Measurements from ENCODE around the gene C1orf21.

C1orf21 gene

DNA sequence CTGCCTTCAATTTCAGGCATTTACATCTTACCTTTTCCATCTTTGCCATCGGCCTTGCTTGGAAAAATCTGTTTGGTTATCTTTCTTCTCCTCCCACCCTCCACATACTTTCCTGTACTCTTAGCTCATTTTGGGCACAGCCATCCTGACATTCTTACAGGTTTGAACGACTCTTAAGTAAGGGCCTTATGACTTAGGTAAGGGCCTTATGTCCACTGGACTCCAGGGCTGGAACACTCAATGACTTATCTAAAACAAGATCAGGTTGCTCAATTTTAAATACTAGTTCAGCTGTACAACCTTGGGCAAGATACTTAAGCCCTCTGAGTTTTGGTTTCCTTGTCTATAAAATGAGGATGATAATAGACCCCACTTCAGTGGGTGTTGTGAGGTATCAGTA is 40.9 kb downstream of the C1orf21 start:
- no peaks in the 10 kb centered on the region for H3K36me3 ChIP-seq (ENCODE audit: control insufficient read depth in 1 of 2, insufficient read depth in 2 of 2, low read length in 2 of 2)
- no peak overlapping the region for H3K27ac ChIP-seq (ENCODE audit: low read length)
- no peaks in the 10 kb centered on the region for H3K27me3 ChIP-seq (ENCODE audit: low read depth, low read length)
- H3K9me3 ChIP-seq (ENCODE audit: control insufficient read depth in 1 of 2, low read length in 2 of 2) = peaks cover 0 to 3% of the 10 kb centered on the region in 2 donors
- no peaks in the 10 kb centered on the region for H3K4me1 ChIP-seq (ENCODE audit: control insufficient read depth in 1 of 2, insufficient read depth in 2 of 2, low read length in 2 of 2)
- no peak overlapping the region for H3K4me3 ChIP-seq (ENCODE audit: low read depth in 1 of 2, low read length in 2 of 2)

DNA sequence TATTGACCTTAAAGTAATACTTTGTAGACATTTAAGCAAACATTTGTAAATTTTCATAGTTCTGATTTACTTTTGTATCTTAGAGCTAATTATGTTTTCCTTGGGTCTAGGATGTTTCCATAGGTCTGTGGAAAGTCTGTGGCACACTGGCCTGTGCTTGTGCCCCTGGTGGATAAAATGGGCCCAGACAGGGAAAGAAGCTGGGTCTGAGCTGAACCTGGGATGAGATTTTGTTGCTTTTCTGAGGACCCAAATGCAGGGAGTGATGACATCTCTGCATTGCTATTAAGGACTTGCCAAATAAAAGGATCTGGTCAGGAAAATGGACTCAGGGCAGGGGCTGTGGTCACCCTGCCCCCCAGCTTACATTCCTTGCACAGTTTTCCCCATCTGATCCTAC is 41.8 kb downstream of the C1orf21 start:
- no peaks in the 10 kb centered on the region for H3K4me1 ChIP-seq (ENCODE audit: control insufficient read depth in 1 of 2, insufficient read depth in 2 of 2, low read length in 2 of 2)
- no peaks in the 10 kb centered on the region for H3K36me3 ChIP-seq (ENCODE audit: control insufficient read depth in 1 of 2, insufficient read depth in 2 of 2, low read length in 2 of 2)
- H3K4me3 ChIP-seq (ENCODE audit: low read depth in 1 of 2, low read length in 2 of 2) = no peak overlapping the region
- peaks cover 0 to 3% of the 10 kb centered on the region in 2 donors for H3K9me3 ChIP-seq (ENCODE audit: control insufficient read depth in 1 of 2, low read length in 2 of 2)
- no peak overlapping the region for H3K27ac ChIP-seq (ENCODE audit: low read length)
- H3K27me3 ChIP-seq (ENCODE audit: low read depth, low read length) = no peaks in the 10 kb centered on the region

DNA sequence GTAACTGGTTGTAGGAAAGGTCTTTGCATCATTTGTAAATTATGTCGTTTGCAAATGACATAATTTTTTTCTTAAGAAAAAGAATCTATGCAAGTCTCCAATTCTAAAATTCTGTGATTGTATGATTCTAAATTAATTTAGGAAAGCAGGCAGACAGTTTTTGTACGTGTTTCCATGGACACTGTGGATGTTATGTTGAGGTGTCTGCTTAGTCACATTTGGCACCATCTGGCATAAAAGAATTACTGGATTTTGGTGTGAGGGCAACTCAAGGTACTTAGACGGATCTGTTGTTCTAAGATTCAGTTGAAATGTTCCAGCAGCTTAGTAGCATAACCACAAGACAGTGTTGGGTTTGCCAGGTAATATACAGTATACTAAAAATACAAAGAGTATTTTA is 42.5 kb downstream of the C1orf21 start:
- Histone ChIP-seq H3K4me1 (ENCODE audit: control insufficient read depth in 1 of 2, insufficient read depth in 2 of 2, low read length in 2 of 2) (no peaks in the 10 kb centered on the region), H3K27me3 (ENCODE audit: low read depth, low read length) (no peaks in the 10 kb centered on the region)

DNA sequence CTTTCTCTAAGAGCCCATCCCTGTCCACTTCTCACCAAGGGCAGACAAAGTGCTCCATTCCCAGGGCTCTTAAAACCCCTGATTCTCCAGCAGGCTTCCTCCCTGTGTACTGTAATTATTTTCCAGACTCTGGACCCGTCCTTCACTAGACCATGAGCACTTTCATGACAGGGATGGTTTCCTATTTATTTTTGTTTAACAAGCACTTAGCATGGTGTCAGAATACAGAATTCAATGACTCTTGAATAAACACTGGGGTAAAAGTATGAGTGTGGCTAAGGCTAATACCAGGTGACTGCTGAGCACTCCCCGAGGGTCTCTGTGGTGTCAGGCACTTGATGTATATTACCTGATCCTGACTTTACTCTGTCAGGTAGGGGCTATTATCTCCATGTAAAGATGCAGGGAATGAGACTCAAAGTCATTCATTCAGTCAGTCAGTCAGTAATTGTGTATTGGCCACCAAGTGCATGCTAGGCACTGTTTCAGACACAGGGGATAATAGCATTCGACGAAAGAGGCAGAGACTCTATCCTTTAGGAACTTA is 47.2 kb downstream of the C1orf21 start:
- Histone ChIP-seq H3K4me1 (ENCODE audit: control insufficient read depth in 1 of 2, insufficient read depth in 2 of 2, low read length in 2 of 2) (no peaks in the 10 kb centered on the region), H3K36me3 (ENCODE audit: control insufficient read depth in 1 of 2, insufficient read depth in 2 of 2, low read length in 2 of 2) (no peaks in the 10 kb centered on the region), H3K27ac (ENCODE audit: low read length) (no peak overlapping the region), H3K9me3 (ENCODE audit: control insufficient read depth in 1 of 2, low read length in 2 of 2) (peaks cover 0 to 3% of the 10 kb centered on the region in 2 donors), H3K4me3 (ENCODE audit: low read depth in 1 of 2, low read length in 2 of 2) (no peak overlapping the region), H3K27me3 (ENCODE audit: low read depth, low read length) (no peaks in the 10 kb centered on the region)

More for the DNA sequence above, 42.5 kb downstream of the C1orf21 start:
- Histone ChIP-seq H3K4me3 (ENCODE audit: low read depth in 1 of 2, low read length in 2 of 2) (no peak overlapping the region), H3K36me3 (ENCODE audit: control insufficient read depth in 1 of 2, insufficient read depth in 2 of 2, low read length in 2 of 2) (no peaks in the 10 kb centered on the region), H3K9me3 (ENCODE audit: control insufficient read depth in 1 of 2, low read length in 2 of 2) (peaks cover 0 to 3% of the 10 kb centered on the region in 2 donors), H3K27ac (ENCODE audit: low read length) (no peak overlapping the region)

DNA sequence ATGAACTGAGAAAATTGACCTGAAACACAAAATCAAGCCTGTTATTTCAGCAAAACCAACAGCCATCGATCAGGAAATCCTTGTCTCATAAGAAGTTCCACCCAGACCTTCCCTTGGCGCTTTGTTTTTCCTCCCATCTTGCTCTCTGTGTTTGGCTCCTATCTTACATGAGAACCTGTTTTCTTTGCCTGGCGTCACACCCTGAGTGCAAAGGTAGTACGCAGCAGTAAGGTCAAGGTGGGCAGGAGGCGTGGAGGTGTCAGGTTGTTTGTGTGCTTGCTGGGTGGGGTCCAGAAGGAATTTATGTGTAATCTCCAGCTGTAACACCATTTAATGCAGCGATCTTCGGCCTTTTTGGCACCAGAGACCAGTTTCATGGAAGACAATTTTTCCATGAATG is 50.5 kb downstream of the C1orf21 start:
- Histone ChIP-seq H3K27ac (ENCODE audit: low read length) (no peak overlapping the region), H3K9me3 (ENCODE audit: control insufficient read depth in 1 of 2, low read length in 2 of 2) (no peaks in the 10 kb centered on the region), H3K27me3 (ENCODE audit: low read depth, low read length) (no peaks in the 10 kb centered on the region), H3K4me3 (ENCODE audit: low read depth in 1 of 2, low read length in 2 of 2) (no peak overlapping the region), H3K4me1 (ENCODE audit: control insufficient read depth in 1 of 2, insufficient read depth in 2 of 2, low read length in 2 of 2) (no peaks in the 10 kb centered on the region), H3K36me3 (ENCODE audit: control insufficient read depth in 1 of 2, insufficient read depth in 2 of 2, low read length in 2 of 2) (no peaks in the 10 kb centered on the region)

DNA sequence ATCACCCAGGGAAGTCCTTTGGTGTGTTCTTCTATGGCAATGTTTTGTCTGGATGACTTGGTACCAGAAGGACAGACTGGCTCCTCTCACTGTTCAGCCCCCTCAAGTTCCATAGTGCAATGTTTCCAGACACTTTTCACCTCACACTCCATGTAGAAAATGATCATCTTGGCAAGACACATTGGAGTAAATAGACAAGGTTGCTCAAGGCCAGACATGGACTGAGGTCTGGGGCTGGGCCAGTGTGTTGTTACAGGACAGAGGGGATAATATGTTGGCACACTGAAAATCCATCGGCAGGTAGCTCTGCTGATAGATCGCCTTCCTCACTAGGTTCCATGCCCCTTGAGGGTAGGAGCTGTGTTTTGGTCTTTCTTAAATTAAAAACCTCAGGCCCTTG is 51.5 kb downstream of the C1orf21 start:
- no peaks in the 10 kb centered on the region for H3K27me3 ChIP-seq (ENCODE audit: low read depth, low read length)
- no peak overlapping the region for H3K27ac ChIP-seq (ENCODE audit: low read length)
- H3K4me1 ChIP-seq (ENCODE audit: control insufficient read depth in 1 of 2, insufficient read depth in 2 of 2, low read length in 2 of 2) = peaks cover 0 to 6% of the 10 kb centered on the region in 2 donors
- H3K9me3 ChIP-seq (ENCODE audit: control insufficient read depth in 1 of 2, low read length in 2 of 2) = no peaks in the 10 kb centered on the region
- H3K36me3 ChIP-seq (ENCODE audit: control insufficient read depth in 1 of 2, insufficient read depth in 2 of 2, low read length in 2 of 2) = no peaks in the 10 kb centered on the region
- no peak overlapping the region for H3K4me3 ChIP-seq (ENCODE audit: low read depth in 1 of 2, low read length in 2 of 2)

- Histone ChIP-seq H3K4me1 (ENCODE audit: control insufficient read depth in 1 of 2, insufficient read depth in 2 of 2, low read length in 2 of 2) (peaks cover 0 to 16% of the 10 kb centered on the region in 2 donors), H3K4me3 (ENCODE audit: low read depth in 1 of 2, low read length in 2 of 2) (no peak overlapping the region), H3K36me3 (ENCODE audit: control insufficient read depth in 1 of 2, insufficient read depth in 2 of 2, low read length in 2 of 2) (no peaks in the 10 kb centered on the region), H3K27ac (ENCODE audit: low read length) (no peak overlapping the region), H3K27me3 (ENCODE audit: low read depth, low read length) (no peaks in the 10 kb centered on the region), H3K9me3 (ENCODE audit: control insufficient read depth in 1 of 2, low read length in 2 of 2) (no peaks in the 10 kb centered on the region)
Measured at GRCh38 chr1:184442260-184442659, 55.4 kb downstream of the C1orf21 start.

DNA sequence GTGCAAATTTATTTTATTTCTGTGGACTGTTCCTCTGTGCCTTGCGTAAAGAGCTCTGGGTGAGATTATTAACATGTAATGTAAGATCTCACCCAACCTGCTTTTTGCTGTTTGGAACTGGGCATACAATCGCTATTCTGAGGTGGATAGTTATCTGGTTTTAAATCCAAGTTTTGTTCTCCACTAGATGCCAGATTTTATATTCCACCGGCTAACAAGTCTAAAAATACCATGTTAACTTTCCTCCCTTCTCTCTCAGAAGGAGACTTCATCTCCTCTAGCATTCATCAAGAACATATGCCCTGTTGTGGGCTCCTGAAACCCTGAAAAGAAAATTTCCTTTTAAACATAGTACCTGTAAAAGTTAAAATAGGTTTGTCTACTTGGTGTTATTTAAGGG is 56.4 kb downstream of the C1orf21 start:
- no peak overlapping the region for H3K4me3 ChIP-seq (ENCODE audit: low read depth in 1 of 2, low read length in 2 of 2)
- H3K4me1 ChIP-seq (ENCODE audit: control insufficient read depth in 1 of 2, insufficient read depth in 2 of 2, low read length in 2 of 2) = peaks cover 0 to 16% of the 10 kb centered on the region in 2 donors
- H3K27ac ChIP-seq (ENCODE audit: low read length) = no peak overlapping the region
- no peaks in the 10 kb centered on the region for H3K9me3 ChIP-seq (ENCODE audit: control insufficient read depth in 1 of 2, low read length in 2 of 2)
- H3K36me3 ChIP-seq (ENCODE audit: control insufficient read depth in 1 of 2, insufficient read depth in 2 of 2, low read length in 2 of 2) = no peaks in the 10 kb centered on the region
- no peaks in the 10 kb centered on the region for H3K27me3 ChIP-seq (ENCODE audit: low read depth, low read length)

DNA sequence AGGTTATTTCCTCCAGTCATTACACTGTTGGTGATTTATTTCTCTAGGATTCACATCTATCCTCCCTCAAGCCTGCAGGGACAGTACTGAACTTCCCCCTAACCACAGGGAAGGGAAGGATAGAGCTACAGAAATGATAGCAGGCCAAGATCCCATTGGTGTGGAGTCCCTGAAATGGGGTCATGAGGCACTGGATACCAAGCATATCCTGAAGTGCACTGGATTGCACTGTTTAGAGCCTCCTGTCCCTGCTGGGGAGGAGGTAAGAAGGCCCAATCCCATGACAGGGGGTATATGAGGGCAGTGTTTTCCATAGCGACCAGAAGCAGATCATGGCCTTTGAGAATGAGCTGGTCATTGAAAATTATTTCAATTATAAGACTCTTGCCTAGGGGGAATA is 56.8 kb downstream of the C1orf21 start:
- Histone ChIP-seq H3K27me3 (ENCODE audit: low read depth, low read length) (no peaks in the 10 kb centered on the region), H3K36me3 (ENCODE audit: control insufficient read depth in 1 of 2, insufficient read depth in 2 of 2, low read length in 2 of 2) (no peaks in the 10 kb centered on the region), H3K27ac (ENCODE audit: low read length) (no peak overlapping the region), H3K4me1 (ENCODE audit: control insufficient read depth in 1 of 2, insufficient read depth in 2 of 2, low read length in 2 of 2) (peaks cover 0 to 16% of the 10 kb centered on the region in 2 donors), H3K4me3 (ENCODE audit: low read depth in 1 of 2, low read length in 2 of 2) (no peak overlapping the region), H3K9me3 (ENCODE audit: control insufficient read depth in 1 of 2, low read length in 2 of 2) (no peaks in the 10 kb centered on the region)

DNA sequence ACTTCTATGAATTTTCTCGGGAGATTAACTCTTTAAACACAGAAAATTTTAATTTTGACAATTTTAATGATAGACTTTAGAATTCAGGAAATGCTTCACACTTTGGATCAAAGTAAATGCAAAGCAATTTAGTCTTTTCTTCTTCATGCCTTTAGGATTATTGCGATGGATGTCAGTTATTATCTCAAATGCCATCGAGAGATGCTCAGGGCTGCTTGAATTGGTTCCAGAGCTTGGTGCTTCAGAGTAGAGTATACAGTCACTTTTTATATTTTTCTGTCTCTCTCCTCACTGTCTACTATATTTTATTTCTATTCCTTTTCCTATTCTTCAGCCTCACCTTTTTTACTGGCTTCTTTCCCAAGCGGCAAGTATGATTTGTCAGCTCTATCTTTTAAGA is 59.2 kb downstream of the C1orf21 start:
- Histone ChIP-seq H3K9me3 (ENCODE audit: control insufficient read depth in 1 of 2, low read length in 2 of 2) (no peaks in the 10 kb centered on the region), H3K4me3 (ENCODE audit: low read depth in 1 of 2, low read length in 2 of 2) (no peak overlapping the region), H3K27me3 (ENCODE audit: low read depth, low read length) (no peaks in the 10 kb centered on the region), H3K36me3 (ENCODE audit: control insufficient read depth in 1 of 2, insufficient read depth in 2 of 2, low read length in 2 of 2) (no peaks in the 10 kb centered on the region), H3K27ac (ENCODE audit: low read length) (no peak overlapping the region), H3K4me1 (ENCODE audit: control insufficient read depth in 1 of 2, insufficient read depth in 2 of 2, low read length in 2 of 2) (peaks cover 0 to 16% of the 10 kb centered on the region in 2 donors)

GRCh38 chr1:184447651-184448185 is 60.9 kb downstream of the C1orf21 start:
- H3K4me1 ChIP-seq (ENCODE audit: control insufficient read depth in 1 of 2, insufficient read depth in 2 of 2, low read length in 2 of 2) = peaks cover 0 to 24% of the 10 kb centered on the region in 2 donors
- H3K4me3 ChIP-seq (ENCODE audit: low read depth in 1 of 2, low read length in 2 of 2) = no peak overlapping the region
- H3K27ac ChIP-seq (ENCODE audit: low read length) = no peak overlapping the region
- no peaks in the 10 kb centered on the region for H3K36me3 ChIP-seq (ENCODE audit: control insufficient read depth in 1 of 2, insufficient read depth in 2 of 2, low read length in 2 of 2)
- H3K27me3 ChIP-seq (ENCODE audit: low read depth, low read length) = no peaks in the 10 kb centered on the region
- H3K9me3 ChIP-seq (ENCODE audit: control insufficient read depth in 1 of 2, low read length in 2 of 2) = no peaks in the 10 kb centered on the region

DNA sequence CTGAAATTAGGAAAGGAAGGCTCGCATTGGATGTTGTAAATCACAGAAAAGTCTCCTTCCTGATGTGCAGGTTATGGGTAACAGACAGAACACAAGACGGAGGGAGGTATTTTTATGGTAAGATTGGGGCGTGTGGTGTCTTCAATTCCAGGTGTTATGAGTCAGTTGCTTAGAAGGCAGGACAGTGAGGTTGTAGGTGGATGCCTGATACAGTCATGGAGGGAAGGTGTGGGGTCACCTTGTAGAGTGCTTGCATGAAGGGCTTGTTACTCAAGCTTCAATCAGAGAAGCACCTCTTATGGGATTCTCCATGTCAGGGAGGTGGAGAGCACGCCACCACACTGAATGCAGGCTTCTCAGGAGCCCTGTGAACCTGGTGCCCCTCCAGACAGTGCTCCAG is 63.1 kb downstream of the C1orf21 start:
- H3K36me3 ChIP-seq (ENCODE audit: control insufficient read depth in 1 of 2, insufficient read depth in 2 of 2, low read length in 2 of 2) = no peaks in the 10 kb centered on the region
- H3K9me3 ChIP-seq (ENCODE audit: control insufficient read depth in 1 of 2, low read length in 2 of 2) = no peaks in the 10 kb centered on the region
- no peak overlapping the region for H3K4me3 ChIP-seq (ENCODE audit: low read depth in 1 of 2, low read length in 2 of 2)
- no peak overlapping the region for H3K27ac ChIP-seq (ENCODE audit: low read length)
- no peaks in the 10 kb centered on the region for H3K27me3 ChIP-seq (ENCODE audit: low read depth, low read length)
- H3K4me1 ChIP-seq (ENCODE audit: control insufficient read depth in 1 of 2, insufficient read depth in 2 of 2, low read length in 2 of 2) = peaks cover 4 to 30% of the 10 kb centered on the region in 2 donors
